H9 (cell line): Measurements from ENCODE around the gene CRABP2. TPM values are rescaled to one million over a fixed set of nuclear protein-coding genes. Genes with fewer than 3 reads are reported as not detected.

Experiments used
- DNase-seq: peaks from one replicate; pipeline ENCODE4 v3.0.0-alpha.2; 2017
- H2AFZ ChIP-seq: one replicate; pipeline ENCODE4 v1.6.1; 2013; ENCODE audit warnings: mild to moderate bottlenecking, low read length, control low read depth, moderate library complexity
- H2AK5ac ChIP-seq: 2 replicates; pipeline ENCODE4 v1.6.1; 2013; ENCODE audit warnings: low read length, control low read depth, mixed read lengths; ENCODE audit not compliant: insufficient read length
- H2BK120ac ChIP-seq: one replicate; pipeline ENCODE4 v1.6.1; 2013; ENCODE audit warnings: low read depth, mild to moderate bottlenecking, low read length, control low read depth, inconsistent platforms; ENCODE audit not compliant: poor library complexity, severe bottlenecking
- H2BK12ac ChIP-seq: 2 replicates; pipeline ENCODE4 v1.6.1; 2013; ENCODE audit warnings: low read length, control low read depth, mixed read lengths, low read depth; ENCODE audit not compliant: insufficient read length
- H2BK15ac ChIP-seq: 2 replicates; pipeline ENCODE4 v1.6.1; 2013; ENCODE audit warnings: low read depth, low read length, control low read depth
- H2BK20ac ChIP-seq: one replicate; pipeline ENCODE4 v1.6.1; 2013; ENCODE audit warnings: low read depth, mild to moderate bottlenecking, low read length, control low read depth, inconsistent platforms; ENCODE audit not compliant: poor library complexity, severe bottlenecking
- H2BK5ac ChIP-seq: 2 replicates; pipeline ENCODE4 v1.6.1; 2013; ENCODE audit warnings: low read length, control low read depth, mixed read lengths; ENCODE audit not compliant: insufficient read length
- H3K14ac ChIP-seq: 2 replicates; pipeline ENCODE4 v1.6.1; 2013; ENCODE audit warnings: low read length, control low read depth; ENCODE audit not compliant: insufficient read depth
- H3K18ac ChIP-seq: 2 replicates; pipeline ENCODE4 v1.6.1; 2013; ENCODE audit warnings: low read depth, mild to moderate bottlenecking, mixed read lengths, low read length, control low read depth; ENCODE audit not compliant: insufficient read length
- H3K23ac ChIP-seq: 2 replicates; pipeline ENCODE4 v1.6.1; 2013; ENCODE audit warnings: low read length, control low read depth, mixed read lengths, low read depth; ENCODE audit not compliant: insufficient read length
- H3K23me2 ChIP-seq: 2 replicates; pipeline ENCODE4 v1.6.1; 2013; ENCODE audit warnings: low read depth, mild to moderate bottlenecking, mixed read lengths, low read length, control low read depth; ENCODE audit not compliant: insufficient read length, poor library complexity, severe bottlenecking
- H3K27ac ChIP-seq: 2 replicates; pipeline ENCODE4 v1.5.1; 2013; ENCODE audit warnings: low read length, control low read depth, mixed read lengths, low read depth; ENCODE audit not compliant: insufficient read length
- H3K27me3 ChIP-seq: 2 replicates; pipeline ENCODE4 v1.6.1; 2013; ENCODE audit warnings: low read length, control low read depth, inconsistent platforms; ENCODE audit not compliant: insufficient read depth
- H3K4ac ChIP-seq: 2 replicates; pipeline ENCODE4 v1.6.1; 2013; ENCODE audit warnings: low read depth, mild to moderate bottlenecking, control low read depth, inconsistent platforms, low read length, moderate library complexity
- H3K4me1 ChIP-seq: 2 replicates; pipeline ENCODE4 v1.6.1; 2013; ENCODE audit warnings: low read length, control low read depth, inconsistent platforms; ENCODE audit not compliant: insufficient read depth
- H3K4me2 ChIP-seq: 2 replicates; pipeline ENCODE4 v1.6.1; 2013; ENCODE audit warnings: low read length, control low read depth, mixed read lengths; ENCODE audit not compliant: insufficient read length, insufficient read depth
- H3K56ac ChIP-seq: 2 replicates; pipeline ENCODE4 v1.6.1; 2013; ENCODE audit warnings: low read depth, mild to moderate bottlenecking, mixed read lengths, low read length, control low read depth; ENCODE audit not compliant: insufficient read length
- H3K79me1 ChIP-seq: 2 replicates; pipeline ENCODE4 v1.6.1; 2013; ENCODE audit warnings: low read depth, mild to moderate bottlenecking, moderate library complexity, low read length, control low read depth, inconsistent platforms; ENCODE audit not compliant: insufficient read depth, poor library complexity, severe bottlenecking
- H3K79me2 ChIP-seq: 2 replicates; pipeline ENCODE4 v1.6.1; 2013; ENCODE audit warnings: low read length, control low read depth, inconsistent platforms; ENCODE audit not compliant: insufficient read depth
- H3K9ac ChIP-seq: 2 replicates; pipeline ENCODE4 v1.6.1; 2013; ENCODE audit warnings: low read length, control low read depth, mixed read lengths; ENCODE audit not compliant: insufficient read length; ENCODE audit errors: extremely low read depth
- H3K9me3 ChIP-seq: one replicate; pipeline ENCODE4 v1.6.1; 2013; ENCODE audit warnings: low read depth, low read length, inconsistent platforms; ENCODE audit not compliant: control insufficient read depth
- H3T11ph ChIP-seq: one replicate; pipeline ENCODE4 v1.6.1; 2013; ENCODE audit warnings: mild to moderate bottlenecking, low read length, control low read depth, inconsistent platforms
- H4K20me1 ChIP-seq: one replicate; pipeline ENCODE4 v1.6.1; 2013; ENCODE audit not compliant: control insufficient read depth, insufficient read length, insufficient read depth
- H4K5ac ChIP-seq: 2 replicates; pipeline ENCODE4 v1.6.1; 2013; ENCODE audit warnings: low read depth, mild to moderate bottlenecking, mixed read lengths, low read length, control low read depth; ENCODE audit not compliant: insufficient read length
- H4K8ac ChIP-seq: replicated peaks from 2 replicates; pipeline ENCODE4 v1.6.1; 2013; ENCODE audit warnings: low read length, control low read depth, mixed read lengths, low read depth; ENCODE audit not compliant: insufficient read length
- H4K91ac ChIP-seq: 2 replicates; pipeline ENCODE4 v1.6.1; 2013; ENCODE audit warnings: low read depth, mild to moderate bottlenecking, moderate library complexity, mixed read lengths, low read length, control low read depth; ENCODE audit not compliant: insufficient read length
- H3K27ac Mint-ChIP-seq, 3 experiments: 2 replicates in 2 of 3; 3 replicates in 1 of 3; pipeline ENCODE4 v1.8.0; 2020 to 2021; ENCODE audit warnings: mixed read lengths in 3 of 3, mild to moderate bottlenecking in 1 of 3, moderate library complexity in 1 of 3
- H3K27me3 Mint-ChIP-seq: 2 replicates; pipeline ENCODE4 v1.8.0; 2021; ENCODE audit warnings: low read depth, mild to moderate bottlenecking, moderate library complexity, mixed read lengths
- H3K36me3 Mint-ChIP-seq, 3 experiments: 2 replicates in 2 of 3; 3 replicates in 1 of 3; pipeline ENCODE4 v1.8.0; 2020 to 2021; ENCODE audit warnings: low read depth in 3 of 3, mixed read lengths in 3 of 3; ENCODE audit not compliant: insufficient read depth in 1 of 3
- H3K4me1 Mint-ChIP-seq, 2 experiments: 2 replicates each; pipeline ENCODE4 v1.8.0; 2020; ENCODE audit warnings: mixed read lengths in 2 of 2
- H3K4me3 Mint-ChIP-seq, 2 experiments: 2 replicates in 1 of 2; 3 replicates in 1 of 2; pipeline ENCODE4 v1.8.0; 2020 to 2021; ENCODE audit warnings: mild to moderate bottlenecking in 2 of 2, mixed read lengths in 2 of 2, moderate library complexity in 1 of 2
- H3K9me3 Mint-ChIP-seq, 2 experiments: 2 replicates in 1 of 2; 3 replicates in 1 of 2; pipeline ENCODE4 v1.8.0; 2020; ENCODE audit warnings: mild to moderate bottlenecking in 2 of 2, mixed read lengths in 2 of 2, moderate library complexity in 1 of 2
- CTCF ChIP-seq: fragments of 200-600 bp; sonication (generic); conservative IDR thresholded peaks from 3 replicates; pipeline ENCODE4 v1.8.0; 2021; ENCODE audit warnings: antibody characterized with exemption, mild to moderate bottlenecking
- WGBS: extraction: QIAGEN DNeasy Blood & Tissue Kit; methylation state at CpG from one replicate; pipeline ENCODE4 v1.1.7; 2013; ENCODE audit warnings: missing lambda C conversion rate, low lambda C conversion rate, mixed read lengths; ENCODE audit not compliant: insufficient read length; ENCODE audit errors: extremely low coverage; 5-methylcytosine and 5-hydroxymethylcytosine counted together
- total RNA-seq: library from RNA; stranded (reverse); gene quantifications from 2 replicates; pipeline ENCODE4 v1.2.1, GENCODE V29; 2021

CRABP2 gene
- total RNA-seq, 1 experiment from 2014 or later: 184 TPM

GRCh38 chr1:156740741-156741480 is 35.5 kb upstream of the CRABP2 start, which contains the start of gene MRPL24:
Gene MRPL24, minus strand, starts transcription at chr1:156741088. Its CDS starts 2,384 bp downstream, at chr1:156738704.
- no peaks in the 10 kb centered on the region for H3K27me3 Mint-ChIP-seq
- Histone ChIP-seq H3T11ph (no peak within 1 kb of the TSS), H3K4me1 (peaks cover 4% of the 10 kb centered on the region), H2BK120ac (no peak within 1 kb of the TSS), H2BK12ac (no peak within 1 kb of the TSS), H3K23me2 (peaks cover 5% of the 10 kb centered on the region), H2BK5ac (no peak within 1 kb of the TSS), H4K20me1 (no peaks in the 10 kb centered on the region), H3K56ac (no peak within 1 kb of the TSS), H4K8ac (no peak within 1 kb of the TSS), H3K9me3 (no peaks in the 10 kb centered on the region), H3K27ac (peak within 1 kb of the TSS; percentile 71), H3K4me2 (peak within 1 kb of the TSS; percentile 90), H3K79me1 (no peaks in the 10 kb centered on the region), H3K4ac (no peak within 1 kb of the TSS; the same call in 1 of the 2 replicates), H3K23ac (no peak within 1 kb of the TSS), H3K27me3 (no peaks in the 10 kb centered on the region), H2AK5ac (no peak within 1 kb of the TSS), H3K79me2 (peaks cover 5% of the 10 kb centered on the region; the same call in 1 of the 2 replicates), H3K18ac (peak within 1 kb of the TSS; percentile 36), H4K5ac (no peak within 1 kb of the TSS), H2AFZ (no peak within 1 kb of the TSS), H2BK20ac (no peak within 1 kb of the TSS), H4K91ac (no peak within 1 kb of the TSS), H2BK15ac (no peak within 1 kb of the TSS), H3K9ac (peak within 1 kb of the TSS; percentile 87), H3K14ac (peak within 1 kb of the TSS; percentile 13)
- no peak for TF ChIP-seq CTCF
- H3K27ac Mint-ChIP-seq: peak within 1 kb of the TSS; percentile 98 to 99 (median 99)
- peaks cover 24 to 54% (median 43%) of the 10 kb centered on the region in 3 experiments; a peak in 6 of 7 replicates for H3K36me3 Mint-ChIP-seq
- no CpG with 5 or more reads among the region's 38 CpGs for WGBS
- DNase-seq: peak; percentile 100
- H3K4me3 Mint-ChIP-seq: peak within 1 kb of the TSS; percentile 85 to 92
- H3K9me3 Mint-ChIP-seq: no peaks in the 10 kb centered on the region; a peak in 1 of 5 replicates
- H3K4me1 Mint-ChIP-seq: peaks cover 24 to 33% of the 10 kb centered on the region in 2 experiments
